Loucy (cell line): ENCODE results near the gene LPP.

Source experiments
- CTCF ChIP-seq: fragments of 200-600 bp; sonication (generic); conservative IDR thresholded peaks from 2 replicates; pipeline ENCODE4 v1.5.1; 2014; ENCODE audit warnings: mild to moderate bottlenecking, antibody characterized with exemption, low read length
- EZH2phosphoT487 ChIP-seq: fragments of 200-600 bp; IDR thresholded peaks from 2 replicates; pipeline ENCODE4 v1.6.1; 2018; ENCODE audit warnings: antibody characterized with exemption, mild to moderate bottlenecking, moderate library complexity, borderline replicate concordance

GRCh38 chr3:188627652-188628051 is 473.7 kb downstream of the LPP start:
- no peak for TF ChIP-seq CTCF
- TF ChIP-seq EZH2phosphoT487: no peak
